SKM-1 treated with dmso at 0.1 percent for 144 hours (cell line): ENCODE measurements around the gene MASP1.

ENCODE experiments used
- DNase-seq: peaks from one replicate; lab custom pipeline; 2025; ENCODE audit not compliant: unreplicated experiment; lab: John Stamatoyannopoulos, UW

The MASP1 gene, protein sequence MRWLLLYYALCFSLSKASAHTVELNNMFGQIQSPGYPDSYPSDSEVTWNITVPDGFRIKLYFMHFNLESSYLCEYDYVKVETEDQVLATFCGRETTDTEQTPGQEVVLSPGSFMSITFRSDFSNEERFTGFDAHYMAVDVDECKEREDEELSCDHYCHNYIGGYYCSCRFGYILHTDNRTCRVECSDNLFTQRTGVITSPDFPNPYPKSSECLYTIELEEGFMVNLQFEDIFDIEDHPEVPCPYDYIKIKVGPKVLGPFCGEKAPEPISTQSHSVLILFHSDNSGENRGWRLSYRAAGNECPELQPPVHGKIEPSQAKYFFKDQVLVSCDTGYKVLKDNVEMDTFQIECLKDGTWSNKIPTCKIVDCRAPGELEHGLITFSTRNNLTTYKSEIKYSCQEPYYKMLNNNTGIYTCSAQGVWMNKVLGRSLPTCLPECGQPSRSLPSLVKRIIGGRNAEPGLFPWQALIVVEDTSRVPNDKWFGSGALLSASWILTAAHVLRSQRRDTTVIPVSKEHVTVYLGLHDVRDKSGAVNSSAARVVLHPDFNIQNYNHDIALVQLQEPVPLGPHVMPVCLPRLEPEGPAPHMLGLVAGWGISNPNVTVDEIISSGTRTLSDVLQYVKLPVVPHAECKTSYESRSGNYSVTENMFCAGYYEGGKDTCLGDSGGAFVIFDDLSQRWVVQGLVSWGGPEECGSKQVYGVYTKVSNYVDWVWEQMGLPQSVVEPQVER

GRCh38 chr3:187291512-187292132 lies at the start of gene MASP1:
Gene MASP1 (minus strand): TSS chr3:187291737. CDS start chr3:187291632, 105 bp downstream.
- no peak for DNase-seq

- DNase-seq, result no peak
Observed at GRCh38 chr3:187340578-187340977, 49.0 kb upstream of the MASP1 start.

DNA sequence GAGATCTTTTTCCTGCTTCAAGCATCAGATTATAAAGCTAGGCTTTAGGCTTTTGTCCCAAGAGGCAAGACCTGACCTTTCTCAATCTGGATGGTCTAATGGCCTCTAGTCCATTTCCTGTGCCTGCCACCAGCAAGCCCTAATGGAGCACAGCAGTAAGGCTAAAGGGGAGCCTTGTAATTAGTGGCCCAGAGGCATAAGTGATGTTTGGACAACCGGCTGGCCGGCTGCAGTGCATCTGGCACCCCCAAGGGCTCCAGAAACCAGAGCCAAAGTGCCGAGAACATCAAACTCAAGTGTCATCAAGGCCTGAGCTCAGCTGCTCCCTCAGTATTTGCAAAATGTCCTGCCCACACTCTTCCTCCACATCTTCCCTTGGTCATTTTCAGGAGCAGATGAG lies 44.8 kb upstream of the MASP1 start:
- no peak for DNase-seq

DNA sequence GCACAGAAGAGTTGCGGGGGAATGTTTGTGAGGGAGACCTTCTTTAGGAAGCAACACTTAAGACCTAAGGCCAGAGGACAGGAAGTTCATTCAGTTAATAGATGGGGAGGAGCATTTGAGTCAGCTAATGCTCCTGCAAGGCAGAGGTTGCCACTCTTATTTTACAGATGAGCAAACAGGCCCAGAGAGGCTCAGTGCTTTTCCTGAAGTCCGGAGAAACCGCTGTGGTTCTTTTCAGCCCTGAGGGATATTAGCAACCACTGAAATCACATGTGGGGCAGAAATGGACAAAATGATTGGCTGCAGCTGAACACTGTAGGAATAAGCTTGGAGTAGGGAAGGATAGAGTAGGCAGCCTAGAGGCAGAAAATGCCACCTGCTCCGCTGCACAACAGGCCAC lies 43.4 kb upstream of the MASP1 start:
- no peak for DNase-seq

GRCh38 chr3:187328691-187329090 lies 37.2 kb upstream of the MASP1 start:
- no peak for DNase-seq

GRCh38 chr3:187327845-187328244 lies 36.3 kb upstream of the MASP1 start:
- DNase-seq, result peak; percentile 90

DNA sequence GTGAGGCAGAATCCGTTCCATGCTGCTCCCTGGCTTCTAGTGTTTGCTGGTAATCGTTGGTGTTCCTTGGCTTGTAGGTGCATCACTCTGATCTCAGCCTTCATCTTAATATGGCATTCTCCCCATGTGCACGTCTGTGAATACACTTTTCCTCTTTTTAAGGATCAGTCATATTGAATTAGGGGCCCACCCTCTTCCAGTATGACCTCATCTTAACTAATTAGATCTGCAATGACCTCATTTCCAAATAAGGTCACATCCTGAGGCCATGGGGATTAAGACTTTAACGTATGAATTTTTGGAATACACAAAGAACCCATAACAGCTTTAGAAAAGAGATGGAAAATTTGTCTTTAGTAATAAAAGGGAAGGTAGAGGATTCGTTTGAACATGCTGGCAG lies 34.1 kb upstream of the MASP1 start:
- DNase-seq, result no peak

- no peak for DNase-seq
Observed at GRCh38 chr3:187323091-187323490, 31.6 kb upstream of the MASP1 start.

DNA sequence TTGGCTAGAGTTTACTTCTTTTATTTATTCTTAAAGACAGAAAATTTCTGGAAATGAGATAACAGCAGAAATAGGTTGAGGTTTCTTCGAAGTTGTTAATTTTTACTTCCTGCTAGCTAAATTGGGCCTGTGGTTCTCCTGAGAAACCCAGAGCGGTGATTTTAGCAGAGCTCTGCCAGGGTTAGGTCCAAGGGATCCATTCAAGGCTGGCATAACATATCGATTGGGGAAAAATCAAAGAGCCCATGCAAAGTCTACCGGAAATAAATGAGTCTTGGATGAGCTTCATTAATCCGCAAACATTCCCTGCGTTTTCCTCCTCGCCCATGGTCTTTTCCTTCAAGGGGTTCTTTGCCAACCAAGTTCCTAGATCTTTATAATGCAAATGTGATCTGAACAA lies 30.8 kb upstream of the MASP1 start:
- DNase-seq, result no peak

DNA sequence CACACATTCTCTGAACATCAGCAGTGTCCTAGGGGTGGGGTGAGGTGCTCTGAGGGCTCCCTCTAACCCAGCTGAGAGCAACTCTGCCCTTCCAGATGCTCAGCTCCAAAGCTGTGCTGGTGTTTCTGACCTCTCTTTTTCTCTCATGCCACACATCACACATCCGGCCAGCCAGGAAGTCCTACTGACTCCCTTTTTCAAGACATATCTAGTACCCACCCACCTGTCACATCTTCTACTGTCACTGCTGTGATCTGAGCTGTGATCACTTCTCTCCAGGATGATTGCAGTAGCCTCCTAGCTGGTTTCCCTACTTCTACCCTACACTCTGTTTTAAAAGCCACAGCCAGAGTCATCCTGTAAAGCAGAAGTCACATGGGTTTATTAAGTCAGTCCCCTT lies 30.2 kb upstream of the MASP1 start:
- no peak for DNase-seq

- peak; percentile 64 for DNase-seq
Observed at GRCh38 chr3:187319699-187320302, 28.3 kb upstream of the MASP1 start.

GRCh38 chr3:187318819-187319616 lies 27.5 kb upstream of the MASP1 start:
- DNase-seq, result peak; percentile 53

- no peak for DNase-seq
Observed at GRCh38 chr3:187315872-187316271, 24.3 kb upstream of the MASP1 start.

DNA sequence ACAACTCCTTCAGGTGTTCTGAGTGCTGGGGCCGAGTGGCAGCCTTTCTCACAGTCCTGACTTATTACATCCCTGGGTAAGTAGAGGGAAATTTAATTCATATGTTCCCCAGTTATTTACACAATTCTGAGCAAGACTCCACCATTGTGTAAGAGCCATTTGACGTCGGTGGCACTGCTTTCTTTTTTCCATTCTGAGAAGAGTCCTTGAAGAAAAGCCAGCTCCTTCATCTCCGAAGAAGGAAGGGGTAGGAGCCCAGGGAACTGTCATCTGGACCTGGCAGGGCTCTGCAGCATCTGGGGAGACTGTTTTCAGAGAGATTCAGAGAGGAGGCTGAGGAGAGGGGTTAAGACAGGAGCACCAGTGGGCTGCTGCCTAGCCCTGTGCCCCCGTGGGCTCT lies 22.6 kb upstream of the MASP1 start:
- DNase-seq, result no peak

DNA sequence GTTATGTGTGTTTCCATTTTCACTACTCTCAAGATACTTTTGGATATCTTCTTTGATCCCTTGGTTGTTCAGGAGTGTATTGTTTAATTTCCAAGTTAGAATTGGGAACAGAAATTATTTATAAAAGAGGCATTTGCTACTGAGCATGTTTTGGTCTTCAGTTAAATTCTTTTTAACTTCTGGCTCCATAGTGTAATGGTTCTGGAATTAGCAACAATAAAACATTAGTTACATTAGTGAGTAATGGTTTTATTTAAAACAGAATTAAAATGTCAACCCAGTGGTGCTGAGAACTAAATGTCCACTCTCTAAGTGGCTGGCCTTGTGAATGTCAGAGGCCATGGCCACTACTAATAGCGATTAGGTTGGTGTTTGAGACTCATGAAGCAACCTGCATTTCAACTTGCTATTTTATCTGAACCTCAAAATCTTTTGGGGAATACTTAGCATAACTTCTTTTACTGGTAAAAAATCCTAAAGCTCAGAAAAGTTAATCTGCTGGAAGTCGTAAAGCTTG lies 19.5 kb upstream of the MASP1 start:
- no peak for DNase-seq

DNA sequence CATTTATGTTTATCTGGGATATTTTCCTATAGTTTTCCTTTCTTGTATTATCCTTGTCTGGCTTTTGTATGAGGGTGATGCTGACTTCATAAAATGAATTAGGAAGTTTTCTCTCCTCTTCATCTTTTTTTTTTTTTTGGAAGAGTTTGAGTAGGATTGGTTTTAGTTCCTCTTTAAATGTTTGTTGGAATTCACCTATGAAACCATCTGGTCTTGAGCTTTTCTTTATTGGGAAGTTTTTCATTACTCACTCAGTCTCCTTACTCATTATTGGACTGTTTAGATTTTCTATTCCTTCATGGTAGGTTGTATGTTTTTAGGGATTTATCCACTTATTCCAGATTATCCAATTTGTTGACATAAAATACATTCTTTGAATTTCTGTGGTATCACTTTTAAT lies 18.7 kb upstream of the MASP1 start:
- no peak for DNase-seq

DNA sequence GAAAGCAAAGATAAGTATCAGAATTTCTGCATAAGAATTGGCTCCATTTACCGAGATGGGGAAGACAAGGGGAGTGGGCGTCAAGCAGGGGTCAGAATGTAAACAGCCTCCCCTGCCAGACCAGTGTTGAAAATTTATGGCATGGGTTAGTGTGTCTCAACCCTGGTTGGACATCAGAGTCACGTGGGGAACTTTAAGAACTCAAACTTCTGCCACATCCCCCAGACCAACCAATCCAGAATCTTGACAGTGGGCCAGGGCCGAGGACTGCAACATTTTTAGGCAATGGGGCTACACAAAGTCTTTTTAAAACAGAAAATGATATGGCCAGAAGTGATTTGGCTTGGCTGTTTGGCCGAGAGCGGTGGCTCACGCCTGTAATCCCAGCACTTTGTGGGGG lies 14.3 kb upstream of the MASP1 start:
- DNase-seq, result no peak

- no peak for DNase-seq
Observed at GRCh38 chr3:187299611-187300010, 8.1 kb upstream of the MASP1 start.

- DNase-seq, result no peak
Observed at GRCh38 chr3:187296911-187297310, 5.4 kb upstream of the MASP1 start.

DNA sequence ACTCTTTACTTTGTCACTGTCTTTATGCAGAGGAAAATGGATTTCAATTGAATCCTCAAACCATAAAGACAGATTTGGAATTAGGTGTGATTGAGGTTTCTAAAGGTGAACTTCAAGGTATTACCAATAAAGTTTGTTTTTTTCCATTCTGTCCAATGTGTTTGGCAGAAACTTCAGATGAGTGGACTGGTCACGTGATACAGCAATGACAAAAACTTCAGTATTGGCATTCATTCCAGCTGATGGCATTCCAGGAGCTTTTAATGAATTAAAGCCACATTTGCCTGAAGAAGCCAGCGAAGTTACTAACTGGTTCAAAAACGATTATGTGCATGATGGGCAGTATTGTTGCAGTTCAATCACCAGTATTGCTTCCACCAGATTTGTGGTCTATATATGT lies 4.5 kb upstream of the MASP1 start:
- DNase-seq, result no peak
